ENCODE data around the gene ZNF200. TPM values are rescaled to one million over a fixed set of nuclear protein-coding genes. Genes with fewer than 3 reads are reported as not detected.
A peak's percentile ranks its signal among the peaks of the same experiment; 100 is the strongest.

The ZNF200 gene
- total and polyA plus RNA-seq, 5 donors, result 2.9 to 7.9 (median 5.5) TPM

DNA sequence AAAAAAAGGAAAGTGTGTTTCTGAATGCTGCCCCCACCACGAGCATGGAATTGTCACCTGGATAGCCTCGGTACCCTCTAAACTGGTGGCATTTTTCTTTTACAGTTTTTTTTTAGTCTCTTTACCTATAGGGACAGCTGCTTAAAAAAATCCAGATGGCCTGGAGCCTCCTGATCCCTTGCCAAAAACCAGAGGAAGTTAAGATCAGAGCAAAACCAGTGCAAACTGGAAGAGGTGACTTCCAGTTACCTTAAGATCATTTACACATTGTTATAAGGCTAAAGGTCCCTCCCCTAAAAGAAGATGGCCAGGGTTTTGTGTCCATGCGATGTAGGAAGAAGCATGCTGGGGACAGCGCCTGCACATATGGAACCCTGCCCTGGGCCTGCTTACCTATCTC, 18.0 kb upstream of the ZNF200 start:
- 71% methylated on average over 4 of the region's 4 CpGs for WGBS
- Histone ChIP-seq H3K27me3 (ENCODE audit: control insufficient read depth, insufficient read depth) (no peaks in the 10 kb centered on the region), H3K4me1 (ENCODE audit: control insufficient read depth, insufficient read depth, low read length) (no peaks in the 10 kb centered on the region), H3K4me3 (ENCODE audit: low read length) (no peak overlapping the region), H3K9me3 (ENCODE audit: control insufficient read depth, low read length) (no peaks in the 10 kb centered on the region), H3K27ac (ENCODE audit: low read length) (no peak overlapping the region)
- DNase-seq, result no peak
- intact Hi-C loops (cut with DNase I), result no loop called here
- ATAC-seq, result no peak

DNA sequence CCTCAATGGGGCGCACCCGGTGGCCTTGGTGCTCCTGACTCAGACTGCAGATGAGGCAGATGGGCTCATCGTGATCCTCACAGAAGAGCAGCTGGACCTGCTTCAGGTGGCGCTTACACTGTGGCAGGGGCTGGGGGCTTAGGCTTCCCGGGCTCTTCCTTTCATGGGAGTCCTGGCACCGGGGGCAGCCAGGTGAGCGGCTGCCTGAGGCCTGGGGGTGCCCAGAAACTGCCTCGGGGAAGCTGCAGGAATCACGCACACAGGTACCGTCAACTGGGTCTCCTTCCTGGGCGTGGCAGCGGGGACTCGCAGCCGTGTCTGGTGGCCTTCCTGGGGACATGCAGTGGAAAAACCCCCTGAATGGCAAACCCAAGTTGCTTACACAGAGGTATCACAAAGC, 14.5 kb upstream of the ZNF200 start:
- ATAC-seq (no peak), DNase-seq (no peak)
- no peaks in the 10 kb centered on the region for H3K4me1 ChIP-seq (ENCODE audit: control insufficient read depth, insufficient read depth, low read length)
- H3K4me3 ChIP-seq (ENCODE audit: low read length), result no peak overlapping the region
- no peaks in the 10 kb centered on the region for H3K9me3 ChIP-seq (ENCODE audit: control insufficient read depth, low read length)
- H3K27me3 ChIP-seq (ENCODE audit: control insufficient read depth, insufficient read depth), result no peaks in the 10 kb centered on the region
- no peak overlapping the region for H3K27ac ChIP-seq (ENCODE audit: low read length)
- WGBS, result 88% methylated on average over 14 of the region's 14 CpGs
- intact Hi-C loops (cut with DNase I), result no loop called here

- 75% methylated on average over 1 of the region's 1 CpG for WGBS
- Histone ChIP-seq H3K4me1 (ENCODE audit: control insufficient read depth, insufficient read depth, low read length) (no peaks in the 10 kb centered on the region), H3K27ac (ENCODE audit: low read length) (no peak overlapping the region), H3K27me3 (ENCODE audit: control insufficient read depth, insufficient read depth) (no peaks in the 10 kb centered on the region), H3K9me3 (ENCODE audit: control insufficient read depth, low read length) (no peaks in the 10 kb centered on the region), H3K4me3 (ENCODE audit: low read length) (no peak overlapping the region)
- intact Hi-C loops (cut with DNase I), result no loop called here
- DNase-seq (no peak), ATAC-seq (no peak)
Observed at GRCh38 chr16:3249020-3249419, 14.1 kb upstream of the ZNF200 start.

DNA sequence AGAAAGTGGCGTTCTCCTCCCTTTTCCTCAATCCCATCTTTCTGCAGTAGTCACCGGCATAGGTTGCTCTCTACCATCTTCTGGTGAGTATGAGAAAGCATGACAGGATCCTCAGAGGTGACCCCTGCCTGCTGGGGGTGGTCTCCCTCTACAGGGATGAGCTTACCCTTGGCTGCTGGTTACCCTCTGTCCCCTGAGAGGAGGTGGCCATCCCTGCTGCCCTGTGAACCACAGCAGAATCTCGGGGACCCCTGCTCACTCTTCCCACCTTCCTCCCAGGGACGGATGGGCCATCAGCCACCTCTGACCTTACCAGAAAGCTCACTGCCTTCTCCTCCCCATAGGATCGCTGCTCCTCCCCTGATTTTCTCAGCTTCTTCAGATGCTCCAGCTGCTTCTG, 13.6 kb upstream of the ZNF200 start:
- intact Hi-C loops (cut with DNase I), result no loop called here
- no peak for DNase-seq

DNA sequence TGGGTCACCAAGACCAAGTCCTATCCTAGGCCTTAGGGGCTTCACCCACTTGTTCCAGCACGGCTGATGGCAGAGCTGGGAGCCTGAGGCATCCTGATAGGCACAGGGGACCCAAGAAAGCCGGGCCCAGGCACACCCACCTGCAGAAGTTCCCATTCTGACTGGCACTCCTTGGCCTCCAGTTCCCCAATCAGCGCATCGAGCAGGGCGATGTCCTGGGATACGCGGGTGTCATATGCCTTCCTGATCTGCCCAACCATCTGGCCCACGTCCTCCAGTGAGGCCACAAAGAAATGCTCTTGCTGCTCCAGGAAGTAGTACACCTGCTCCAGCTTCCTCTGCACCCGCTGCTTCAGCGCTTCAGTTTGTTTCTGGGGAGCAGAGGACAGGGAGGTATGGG, 11.9 kb upstream of the ZNF200 start:
- DNase-seq (no peak), ATAC-seq (no peak)
- no peaks in the 10 kb centered on the region for H3K4me1 ChIP-seq (ENCODE audit: control insufficient read depth, insufficient read depth, low read length)
- WGBS, result 81% methylated on average over 10 of the region's 10 CpGs
- no peak overlapping the region for H3K4me3 ChIP-seq (ENCODE audit: low read length)
- no peaks in the 10 kb centered on the region for H3K27me3 ChIP-seq (ENCODE audit: control insufficient read depth, insufficient read depth)
- intact Hi-C loops (cut with DNase I), result no loop called here
- H3K9me3 ChIP-seq (ENCODE audit: control insufficient read depth, low read length), result no peaks in the 10 kb centered on the region
- no peak overlapping the region for H3K27ac ChIP-seq (ENCODE audit: low read length)

More for the DNA sequence above, 13.6 kb upstream of the ZNF200 start:
- Histone ChIP-seq H3K4me1 (ENCODE audit: control insufficient read depth, insufficient read depth, low read length) (no peaks in the 10 kb centered on the region), H3K27ac (ENCODE audit: low read length) (no peak overlapping the region), H3K27me3 (ENCODE audit: control insufficient read depth, insufficient read depth) (no peaks in the 10 kb centered on the region), H3K4me3 (ENCODE audit: low read length) (no peak overlapping the region), H3K9me3 (ENCODE audit: control insufficient read depth, low read length) (no peaks in the 10 kb centered on the region)
- ATAC-seq, result no peak
- WGBS, result 72% methylated on average over 5 of the region's 5 CpGs

- Histone ChIP-seq H3K9me3 (ENCODE audit: control insufficient read depth, low read length) (no peaks in the 10 kb centered on the region), H3K4me3 (ENCODE audit: low read length) (no peak overlapping the region), H3K27ac (ENCODE audit: low read length) (no peak overlapping the region), H3K27me3 (ENCODE audit: control insufficient read depth, insufficient read depth) (no peaks in the 10 kb centered on the region), H3K4me1 (ENCODE audit: control insufficient read depth, insufficient read depth, low read length) (no peaks in the 10 kb centered on the region)
- WGBS, result 77% methylated on average over 7 of the region's 7 CpGs
- no peak for ATAC-seq
- no peak for DNase-seq
- intact Hi-C loops (cut with DNase I), result no loop called here
Observed at GRCh38 chr16:3246002-3246401, 11.0 kb upstream of the ZNF200 start.

DNA sequence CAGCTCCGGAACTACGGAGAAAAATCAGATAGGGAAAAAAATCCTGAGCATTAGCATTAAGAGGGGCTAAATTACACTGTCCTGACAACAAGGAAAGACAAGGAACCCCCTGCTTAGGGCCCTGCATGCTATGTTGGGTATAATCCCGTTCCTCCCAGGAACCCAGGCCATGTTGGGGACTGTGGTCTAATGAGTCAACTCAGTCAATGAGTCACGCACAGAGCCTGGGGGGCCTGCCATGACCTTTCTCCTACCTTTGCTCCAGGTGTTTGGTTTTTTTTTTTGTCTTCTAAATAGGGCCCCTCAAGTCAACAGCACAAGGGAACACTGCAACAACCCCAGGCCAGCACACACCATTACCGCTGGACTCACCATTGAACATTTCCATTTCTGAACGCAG, 8.9 kb upstream of the ZNF200 start:
- H3K4me3 ChIP-seq (ENCODE audit: low read length), result no peak overlapping the region
- DNase-seq (no peak), ATAC-seq (no peak)
- WGBS, result 69% methylated on average over 6 of the region's 6 CpGs
- no peak overlapping the region for H3K27ac ChIP-seq (ENCODE audit: low read length)
- no peaks in the 10 kb centered on the region for H3K27me3 ChIP-seq (ENCODE audit: control insufficient read depth, insufficient read depth)
- H3K4me1 ChIP-seq (ENCODE audit: control insufficient read depth, insufficient read depth, low read length), result no peaks in the 10 kb centered on the region
- intact Hi-C loops (cut with DNase I), result no loop called here
- H3K9me3 ChIP-seq (ENCODE audit: control insufficient read depth, low read length), result no peaks in the 10 kb centered on the region

- no peak for DNase-seq
- no peak overlapping the region for H3K27ac ChIP-seq (ENCODE audit: low read length)
- no peak for ATAC-seq
- H3K4me1 ChIP-seq (ENCODE audit: control insufficient read depth, insufficient read depth, low read length), result no peaks in the 10 kb centered on the region
- H3K4me3 ChIP-seq (ENCODE audit: low read length), result no peak overlapping the region
- H3K27me3 ChIP-seq (ENCODE audit: control insufficient read depth, insufficient read depth), result no peaks in the 10 kb centered on the region
- 85% methylated on average over 11 of the region's 11 CpGs for WGBS
- H3K9me3 ChIP-seq (ENCODE audit: control insufficient read depth, low read length), result no peaks in the 10 kb centered on the region
- intact Hi-C loops (cut with DNase I), result no loop called here
Observed at GRCh38 chr16:3242709-3243108, 7.8 kb upstream of the ZNF200 start.

- ATAC-seq (no peak), DNase-seq (no peak)
- no peak overlapping the region for H3K4me3 ChIP-seq (ENCODE audit: low read length)
- no peaks in the 10 kb centered on the region for H3K4me1 ChIP-seq (ENCODE audit: control insufficient read depth, insufficient read depth, low read length)
- H3K27ac ChIP-seq (ENCODE audit: low read length), result no peak overlapping the region
- no peaks in the 10 kb centered on the region for H3K9me3 ChIP-seq (ENCODE audit: control insufficient read depth, low read length)
- 74% methylated on average over 5 of the region's 5 CpGs for WGBS
- intact Hi-C loops (cut with DNase I), result no loop called here
- H3K27me3 ChIP-seq (ENCODE audit: control insufficient read depth, insufficient read depth), result no peaks in the 10 kb centered on the region
Observed at GRCh38 chr16:3241761-3242160, 6.8 kb upstream of the ZNF200 start.

GRCh38 chr16:3235856-3236669, 1.1 kb upstream of the ZNF200 start:
- intact Hi-C loops (cut with DNase I), result no loop called here
- Histone ChIP-seq H3K27me3 (ENCODE audit: control insufficient read depth, insufficient read depth) (no peaks in the 10 kb centered on the region), H3K9me3 (ENCODE audit: control insufficient read depth, low read length) (no peaks in the 10 kb centered on the region), H3K27ac (ENCODE audit: low read length) (no peak overlapping the region), H3K4me1 (ENCODE audit: control insufficient read depth, insufficient read depth, low read length) (peaks cover 9% of the 10 kb centered on the region), H3K4me3 (ENCODE audit: low read length) (no peak overlapping the region)
- 86% methylated on average over 29 of the region's 29 CpGs for WGBS
- DNase-seq, result peak; percentile 73 to 78 (median 77)
- ATAC-seq, result peak in 1 of 2 donors; percentile 10

DNA sequence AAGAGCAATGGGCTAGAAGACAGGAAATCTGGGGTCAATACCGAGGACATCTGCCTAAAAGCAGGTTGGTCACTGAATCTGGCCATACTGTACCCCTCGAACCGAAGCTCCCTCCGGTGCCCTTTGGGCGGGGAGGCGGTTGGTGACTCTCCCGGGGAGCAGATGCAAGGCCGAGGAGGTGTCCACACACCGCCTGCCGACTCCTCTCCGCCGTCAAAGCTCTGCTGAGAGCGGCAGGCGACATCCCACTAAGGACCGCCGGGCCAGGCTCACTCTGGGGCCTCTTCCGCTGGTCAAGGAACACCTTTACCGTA, 458 bp downstream of the ZNF200 start:
- intact Hi-C loops (cut with DNase I), result no loop called here
- no peak for DNase-seq
- WGBS, result 2% methylated on average over 18 of the region's 18 CpGs

More for the DNA sequence above, 458 bp downstream of the ZNF200 start:
- H3K27me3 ChIP-seq (ENCODE audit: control insufficient read depth, insufficient read depth), result no peaks in the 10 kb centered on the region
- peak overlapping the region; percentile 80 for H3K4me3 ChIP-seq (ENCODE audit: low read length)
- no peak for ATAC-seq
- H3K4me1 ChIP-seq (ENCODE audit: control insufficient read depth, insufficient read depth, low read length), result peaks cover 9% of the 10 kb centered on the region
- peak overlapping the region; percentile 100 for H3K27ac ChIP-seq (ENCODE audit: low read length)
- no peaks in the 10 kb centered on the region for H3K9me3 ChIP-seq (ENCODE audit: control insufficient read depth, low read length)
